ENCODE measurements around the gene HSFX4.

The HSFX4 gene

GRCh38 chrX:149937871-149938426, 8.6 kb downstream of the HSFX4 start:
- Histone ChIP-seq H4K20me1 (ENCODE audit: insufficient read depth, low read length) (no peaks in the 10 kb centered on the region), H3K9me2 (ENCODE audit: low read depth, low read length) (no peaks in the 10 kb centered on the region), H3F3A (ENCODE audit: insufficient read depth, low read length) (no peaks in the 10 kb centered on the region), H3K27ac (ENCODE audit: low read depth, low read length, poor library complexity, severe bottlenecking) (peak overlapping the region; percentile 82), H3K4me2 (ENCODE audit: low read length) (peak overlapping the region; percentile 92), H2AFZ (ENCODE audit: low read length) (no peak overlapping the region), H3K27me3 (ENCODE audit: insufficient read depth, low read length) (no peaks in the 10 kb centered on the region), H3K9ac (ENCODE audit: low read length) (peak overlapping the region; percentile 99), H3K9me3 (ENCODE audit: low read length) (no peaks in the 10 kb centered on the region), H3K4me1 (ENCODE audit: insufficient read depth, low read length, severe bottlenecking) (peaks cover 13% of the 10 kb centered on the region), H3K36me3 (ENCODE audit: insufficient read depth, low read length) (no peaks in the 10 kb centered on the region), H3K4me3 (ENCODE audit: low read depth, low read length, poor library complexity, severe bottlenecking) (peak overlapping the region; percentile 98), H3K79me2 (ENCODE audit: insufficient read depth, low read length) (no peaks in the 10 kb centered on the region)
- TF ChIP-seq EZH2 (IDR thresholded peaks at IDR 0.05; ENCODE audit: borderline replicate concordance, low read length) (no peak), CTCF (IDR thresholded peaks at IDR 0.05; ENCODE audit: low read length) (no peak)

- no peaks in the 10 kb centered on the region for H3K27me3 ChIP-seq (ENCODE audit: insufficient read depth, low read length)
- H3F3A ChIP-seq (ENCODE audit: insufficient read depth, low read length): no peaks in the 10 kb centered on the region
- H3K4me1 ChIP-seq (ENCODE audit: insufficient read depth, low read length, severe bottlenecking): peaks cover 13% of the 10 kb centered on the region
- H3K9me2 ChIP-seq (ENCODE audit: low read depth, low read length): no peaks in the 10 kb centered on the region
- peak within 1 kb of the TSS; percentile 99 for H3K9ac ChIP-seq (ENCODE audit: low read length)
- peak within 1 kb of the TSS; percentile 82 for H3K27ac ChIP-seq (ENCODE audit: low read depth, low read length, poor library complexity, severe bottlenecking)
- peak within 1 kb of the TSS; percentile 98 for H3K4me3 ChIP-seq (ENCODE audit: low read depth, low read length, poor library complexity, severe bottlenecking)
- no peaks in the 10 kb centered on the region for H4K20me1 ChIP-seq (ENCODE audit: insufficient read depth, low read length)
- H3K79me2 ChIP-seq (ENCODE audit: insufficient read depth, low read length): no peaks in the 10 kb centered on the region
- no peaks in the 10 kb centered on the region for H3K9me3 ChIP-seq (ENCODE audit: low read length)
- TF ChIP-seq CTCF (IDR thresholded peaks at IDR 0.05; ENCODE audit: low read length) (peak; percentile 31; the same call in 1 of the 2 replicates), EZH2 (IDR thresholded peaks at IDR 0.05; ENCODE audit: borderline replicate concordance, low read length) (no peak)
- H3K36me3 ChIP-seq (ENCODE audit: insufficient read depth, low read length): no peaks in the 10 kb centered on the region
- H3K4me2 ChIP-seq (ENCODE audit: low read length): peak within 1 kb of the TSS; percentile 92
- H2AFZ ChIP-seq (ENCODE audit: low read length): no peak within 1 kb of the TSS
These were observed 9.1 kb downstream of the HSFX4 start, which contains the start of gene EOLA2 for GRCh38 chrX:149938427-149938880. Gene EOLA2 (minus strand): TSS chrX:149938491. CDS start chrX:149933874, 4,617 bp downstream.

- Histone ChIP-seq H3K9ac (ENCODE audit: low read length) (no peak overlapping the region), H3K36me3 (ENCODE audit: insufficient read depth, low read length) (no peaks in the 10 kb centered on the region), H3K79me2 (ENCODE audit: insufficient read depth, low read length) (no peaks in the 10 kb centered on the region), H3K4me1 (ENCODE audit: insufficient read depth, low read length, severe bottlenecking) (peaks cover 13% of the 10 kb centered on the region), H3F3A (ENCODE audit: insufficient read depth, low read length) (no peaks in the 10 kb centered on the region), H4K20me1 (ENCODE audit: insufficient read depth, low read length) (no peaks in the 10 kb centered on the region), H2AFZ (ENCODE audit: low read length) (no peak overlapping the region), H3K27me3 (ENCODE audit: insufficient read depth, low read length) (no peaks in the 10 kb centered on the region), H3K9me3 (ENCODE audit: low read length) (no peaks in the 10 kb centered on the region), H3K9me2 (ENCODE audit: low read depth, low read length) (no peaks in the 10 kb centered on the region), H3K27ac (ENCODE audit: low read depth, low read length, poor library complexity, severe bottlenecking) (peak overlapping the region; percentile 82), H3K4me3 (ENCODE audit: low read depth, low read length, poor library complexity, severe bottlenecking) (peak overlapping the region; percentile 98), H3K4me2 (ENCODE audit: low read length) (no peak overlapping the region)
- TF ChIP-seq CTCF (IDR thresholded peaks at IDR 0.05; ENCODE audit: low read length): no peak
- no peak for TF ChIP-seq EZH2 (IDR thresholded peaks at IDR 0.05; ENCODE audit: borderline replicate concordance, low read length)
These were observed 9.7 kb downstream of the HSFX4 start for GRCh38 chrX:149938881-149939654.

Measured in OCI-LY1 (cell line).